NCI-H146 treated with DMSO at 0.1 percent for 48 hours (cell line): ENCODE measurements around the gene BOK.
"Not testable (repeated sequence)": the region's sequence is repeated elsewhere in the genome, so short reads cannot be mapped to it uniquely, and the experiment has no call there.

Source experiments
- DNase-seq: peaks from one replicate; lab custom pipeline; 2025; ENCODE audit not compliant: unreplicated experiment; lab: John Stamatoyannopoulos, UW

The BOK gene

GRCh38 chr2:241571821-241572620 is 13.5 kb downstream of the BOK start:
- no peak for DNase-seq

GRCh38 chr2:241572915-241573651 is 14.5 kb downstream of the BOK start:
- DNase-seq, result not testable (repeated sequence)

- no peak for DNase-seq
Observed at GRCh38 chr2:241573741-241574140, 15.2 kb downstream of the BOK start.

GRCh38 chr2:241574911-241575623 is 16.5 kb downstream of the BOK start:
- DNase-seq, result no peak

- DNase-seq, result no peak
Observed at GRCh38 chr2:241575624-241576292, 17.2 kb downstream of the BOK start.

- no peak for DNase-seq
Observed at GRCh38 chr2:241576293-241576654, 17.7 kb downstream of the BOK start.

- DNase-seq, result no peak
Observed at GRCh38 chr2:241577413-241578122, 19.0 kb downstream of the BOK start.

GRCh38 chr2:241579281-241579680 is 20.7 kb downstream of the BOK start:
- no peak for DNase-seq

GRCh38 chr2:241582328-241582727 is 23.8 kb downstream of the BOK start:
- DNase-seq, result no peak

GRCh38 chr2:241582806-241583205 is 24.3 kb downstream of the BOK start:
- DNase-seq, result no peak

- DNase-seq, result no peak
Observed at GRCh38 chr2:241584436-241584835, 25.9 kb downstream of the BOK start.

- no peak for DNase-seq
Observed at GRCh38 chr2:241586564-241587264, 28.2 kb downstream of the BOK start.

- DNase-seq, result not testable (repeated sequence)
Observed at GRCh38 chr2:241589863-241590262, 31.3 kb downstream of the BOK start.

- DNase-seq, result not testable (repeated sequence)
Observed at GRCh38 chr2:241590496-241591455, 32.2 kb downstream of the BOK start.

GRCh38 chr2:241592126-241592845 is 33.7 kb downstream of the BOK start:
- DNase-seq, result no peak

GRCh38 chr2:241593271-241593670 is 34.7 kb downstream of the BOK start:
- DNase-seq, result no peak

- no peak for DNase-seq
Observed at GRCh38 chr2:241595600-241596140, 37.1 kb downstream of the BOK start.

- no peak for DNase-seq
Observed at GRCh38 chr2:241597561-241597960, 39.0 kb downstream of the BOK start.
